Stromal cell of bone marrow (primary cell): ENCODE results near the gene TPPP3.
"Not testable (repeated sequence)": the region's sequence is repeated elsewhere in the genome, so short reads cannot be mapped to it uniquely, and the experiment has no call there.

ENCODE experiments used
- DNase-seq: peaks from one replicate; pipeline ENCODE4 v3.0.0-alpha.2; 2012; ENCODE audit warnings: low read depth

The TPPP3 gene

DNA sequence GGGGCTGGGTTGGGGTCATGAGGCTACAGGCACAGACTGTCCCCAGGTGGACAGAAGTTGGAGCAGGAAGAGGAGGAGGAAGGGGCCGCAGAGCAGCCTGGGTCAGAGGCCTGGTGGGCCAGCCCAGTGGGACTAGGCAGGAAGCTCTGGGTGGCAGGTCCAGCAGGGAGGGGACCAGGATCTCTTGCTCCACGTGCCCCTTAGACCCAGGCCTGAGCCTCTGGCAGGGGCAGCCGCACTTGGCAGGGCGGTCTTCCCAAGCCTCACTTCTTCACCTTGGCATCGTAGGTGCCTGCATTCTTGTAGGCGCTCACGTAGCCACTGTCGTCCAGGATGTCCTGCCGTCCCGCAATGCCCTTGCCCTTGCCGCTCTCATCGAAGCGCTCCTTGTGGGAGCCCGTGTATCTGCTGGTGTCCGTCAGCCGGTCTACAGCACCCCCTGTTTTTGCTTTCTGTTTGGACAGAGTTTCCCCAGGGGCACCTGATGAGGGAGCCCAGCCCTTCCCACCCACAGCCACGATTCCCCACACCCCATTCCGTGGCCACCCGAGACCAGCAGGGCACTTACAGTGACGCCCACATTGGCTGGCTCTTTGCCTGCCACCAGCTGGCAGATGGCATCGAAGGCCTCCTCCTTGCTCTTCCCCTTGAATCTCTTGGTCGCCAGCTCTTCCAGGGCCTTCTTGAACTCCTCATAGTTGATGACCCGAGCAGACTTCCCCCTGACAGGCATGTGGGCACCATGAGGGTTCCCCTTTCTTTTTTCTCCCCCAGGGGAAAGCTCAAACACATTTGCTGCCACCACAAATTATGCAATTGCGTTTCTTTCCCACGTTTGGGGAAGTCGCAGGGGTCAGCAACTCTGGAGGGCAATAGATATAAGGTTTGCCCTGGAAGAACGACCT is 3.1 kb downstream of the TPPP3 start:
- no peak for DNase-seq

DNA sequence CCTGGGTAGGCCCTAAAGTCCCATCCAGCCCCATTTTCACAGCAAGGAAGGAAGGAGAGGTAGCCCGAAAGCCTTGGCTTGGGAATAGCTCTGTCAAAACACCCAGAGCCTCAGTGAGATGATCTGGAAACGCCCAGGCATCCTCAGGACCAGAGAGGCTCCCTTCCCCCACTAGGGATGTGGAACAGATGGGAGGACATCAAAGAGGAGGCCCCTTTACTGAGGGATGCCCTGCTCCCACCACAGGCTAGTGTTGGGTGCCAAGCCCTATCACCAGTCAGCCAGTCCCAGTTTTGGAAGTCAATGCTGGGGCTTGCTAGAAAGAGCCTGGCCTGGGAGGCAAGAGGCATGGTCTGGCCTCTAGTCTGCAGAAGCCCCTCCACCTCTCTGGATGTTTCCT is 4.7 kb downstream of the TPPP3 start:
- DNase-seq: no peak

DNA sequence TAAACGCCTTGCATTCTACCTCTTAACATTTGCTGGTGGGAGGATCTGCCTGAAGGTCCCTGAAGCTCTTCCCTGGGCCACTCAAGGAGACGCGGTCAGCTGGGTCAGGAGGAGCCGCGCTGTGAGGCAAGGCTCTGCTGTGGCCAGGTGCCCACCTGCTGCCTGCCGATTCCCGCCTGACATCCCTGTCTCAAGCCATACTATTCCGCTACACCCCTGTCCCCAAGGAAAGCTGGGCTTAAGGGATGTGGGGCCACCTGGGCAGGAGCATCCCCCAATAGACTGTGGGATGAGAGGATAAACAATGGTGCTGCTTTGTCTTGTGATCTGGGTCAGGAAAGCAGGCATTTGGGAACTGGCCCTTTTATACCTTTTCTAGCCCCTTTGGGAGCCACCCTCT is 5.1 kb downstream of the TPPP3 start:
- no peak for DNase-seq

GRCh38 chr16:67387479-67388079 is 5.7 kb downstream of the TPPP3 start:
- DNase-seq: no peak

DNA sequence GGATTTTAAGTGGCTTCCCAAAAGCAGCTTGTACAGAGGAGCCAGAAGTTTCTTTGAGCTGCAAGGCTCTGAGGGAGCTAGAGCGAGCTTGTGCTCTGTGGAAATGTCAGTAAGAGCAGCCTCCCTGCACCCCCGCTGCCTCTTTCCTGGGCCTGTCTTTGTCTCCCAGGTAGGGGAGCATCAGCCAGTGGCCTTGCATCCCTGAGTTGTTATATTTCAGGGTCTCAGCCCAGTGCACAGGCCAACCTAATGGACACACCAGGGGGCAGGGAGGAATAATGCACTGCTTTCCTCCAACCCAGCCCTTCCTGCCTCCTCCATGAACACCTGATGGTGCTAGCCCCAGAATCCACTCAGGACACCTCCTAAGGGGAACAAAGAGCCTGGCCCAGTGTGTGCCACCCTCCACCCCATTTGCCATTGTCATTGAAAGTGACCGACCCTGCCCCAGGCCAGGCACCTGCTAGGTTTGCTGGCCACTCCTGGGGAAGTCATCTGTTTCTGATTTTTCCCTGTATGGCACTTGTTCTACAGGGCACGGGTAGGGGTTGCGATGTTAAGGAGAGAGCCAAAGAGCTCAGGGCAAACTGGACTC is 6.3 kb downstream of the TPPP3 start:
- DNase-seq: no peak

DNA sequence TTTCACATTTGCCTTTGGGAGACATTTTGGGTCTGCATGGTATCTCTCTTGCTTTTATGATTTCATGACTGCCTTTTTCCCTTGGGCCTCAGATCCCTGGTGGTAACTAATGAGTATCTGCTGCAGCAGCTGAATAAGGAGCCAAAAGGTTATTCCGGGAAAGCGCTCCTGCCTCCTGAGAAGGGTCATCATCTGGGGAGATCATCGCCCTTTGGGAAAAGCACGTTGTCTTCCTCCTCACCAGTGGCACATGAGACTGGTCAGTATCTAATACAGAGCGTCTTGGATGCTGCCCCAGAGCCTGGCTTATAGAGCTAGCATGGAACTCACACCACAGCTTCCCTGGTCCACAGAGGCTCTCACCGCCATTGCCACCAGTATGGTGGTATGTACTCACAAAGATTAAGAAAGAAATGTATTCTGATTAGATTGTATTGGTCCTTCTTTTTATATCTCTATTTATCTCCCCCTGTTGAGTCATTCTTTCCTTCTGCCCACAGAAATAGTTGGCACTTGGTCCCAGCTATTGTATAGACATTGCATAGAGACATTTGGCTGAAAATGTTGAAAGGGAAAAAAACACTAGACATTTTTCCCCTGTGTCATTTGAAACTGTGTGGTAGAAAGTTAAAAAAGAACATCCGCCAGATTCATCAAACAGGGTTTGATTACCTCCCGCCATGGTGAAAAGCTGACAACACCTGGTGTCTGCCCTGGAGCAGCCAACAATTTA is 8.4 kb downstream of the TPPP3 start:
- DNase-seq: no peak

GRCh38 chr16:67383284-67383683 is 10.0 kb downstream of the TPPP3 start:
- DNase-seq: no peak

DNA sequence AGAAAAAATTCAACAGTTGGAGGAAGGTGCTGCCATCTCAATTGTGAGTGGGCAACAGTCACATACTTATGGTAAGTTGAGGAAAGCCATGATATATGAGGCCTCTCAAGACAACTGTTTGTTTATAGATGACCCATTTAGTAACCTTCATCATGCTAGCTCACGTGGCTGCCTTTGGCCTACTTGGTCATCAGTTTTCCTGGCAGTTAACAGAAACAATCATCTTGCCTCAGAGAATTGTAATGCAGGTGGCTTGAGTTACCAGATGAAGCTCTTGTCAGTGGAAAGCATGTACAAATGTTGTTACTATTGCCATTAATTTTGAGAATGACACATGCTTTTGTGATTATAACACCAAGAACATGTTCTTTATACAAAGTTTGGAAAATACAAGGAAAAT is 14.7 kb downstream of the TPPP3 start:
- no peak for DNase-seq

- not testable (repeated sequence) for DNase-seq
These were observed 17.3 kb downstream of the TPPP3 start for GRCh38 chr16:67376012-67376411.

- no peak for DNase-seq
These were observed 20.6 kb downstream of the TPPP3 start for GRCh38 chr16:67372664-67373063.

- no peak for DNase-seq
These were observed 22.6 kb downstream of the TPPP3 start for GRCh38 chr16:67370661-67371060.

DNA sequence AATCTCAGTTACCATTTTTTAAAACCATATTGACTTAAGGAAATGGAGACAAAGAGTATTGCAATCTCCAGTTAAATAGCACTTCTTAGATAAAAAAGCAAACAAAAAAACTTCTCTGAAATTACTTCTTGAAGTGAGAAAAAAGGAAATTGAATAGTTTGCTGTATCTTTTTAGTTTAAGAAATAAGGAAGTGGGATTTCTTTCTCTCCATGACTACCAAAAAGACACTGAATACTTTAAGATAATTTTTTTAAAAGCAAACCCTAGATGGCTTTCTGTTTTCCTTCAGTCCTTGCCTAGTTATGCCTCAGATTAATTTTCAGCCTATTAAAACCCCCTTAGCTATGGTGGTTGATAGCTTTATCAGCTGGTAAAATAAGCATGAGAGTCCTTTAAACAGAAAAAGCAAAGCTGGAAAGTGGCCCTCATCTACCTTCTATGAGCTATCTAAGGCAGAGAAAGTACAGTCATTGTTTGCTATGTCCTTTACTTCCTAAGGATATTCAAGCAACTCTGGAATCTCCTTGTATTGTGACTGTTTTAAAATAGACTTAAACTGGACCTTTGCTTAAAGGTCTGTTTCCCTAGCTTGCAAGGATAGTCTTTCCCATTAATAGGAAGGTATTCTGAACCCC is 28.6 kb downstream of the TPPP3 start:
- DNase-seq: no peak

DNA sequence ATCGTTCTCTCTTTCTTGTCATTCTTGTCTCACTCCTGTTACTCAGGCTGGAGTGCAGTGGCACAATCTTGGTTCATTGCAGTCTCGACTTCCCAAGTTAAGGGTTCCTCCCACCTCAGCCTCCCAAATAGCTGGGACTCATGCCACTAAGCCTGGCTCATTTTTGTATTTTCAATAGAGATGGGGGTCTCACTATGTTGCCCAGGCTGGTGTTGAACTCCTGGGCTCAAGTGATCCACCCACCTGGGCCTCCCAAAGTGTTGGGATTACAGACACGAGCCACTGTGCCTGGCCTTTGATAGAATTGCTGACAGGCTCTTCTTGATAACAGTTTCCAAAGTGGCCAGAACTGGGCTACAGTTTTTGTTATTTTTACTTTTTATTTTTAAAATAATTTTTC is 32.3 kb downstream of the TPPP3 start:
- no peak for DNase-seq

GRCh38 chr16:67359540-67360269 is 33.6 kb downstream of the TPPP3 start:
- not testable (repeated sequence) for DNase-seq

DNA sequence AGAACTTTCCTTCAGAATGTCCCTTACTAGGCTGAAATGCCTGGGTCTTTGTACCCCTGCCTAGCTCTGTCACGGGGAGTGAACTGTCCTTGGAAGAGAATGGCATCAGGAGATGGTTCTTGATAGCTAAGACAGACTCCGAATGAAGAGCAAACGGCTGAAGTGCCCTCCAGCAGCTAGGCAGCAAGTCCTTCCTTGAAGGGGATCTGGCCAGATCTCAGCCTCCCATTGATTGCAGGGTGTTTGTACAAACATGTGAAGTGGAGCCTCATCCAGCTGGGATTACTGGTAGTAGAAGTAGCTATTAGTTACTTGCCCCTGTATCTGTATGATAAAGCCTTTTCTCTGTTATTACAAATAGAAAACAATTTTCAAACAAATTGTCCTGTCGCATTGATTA is 35.7 kb downstream of the TPPP3 start:
- DNase-seq: no peak

DNA sequence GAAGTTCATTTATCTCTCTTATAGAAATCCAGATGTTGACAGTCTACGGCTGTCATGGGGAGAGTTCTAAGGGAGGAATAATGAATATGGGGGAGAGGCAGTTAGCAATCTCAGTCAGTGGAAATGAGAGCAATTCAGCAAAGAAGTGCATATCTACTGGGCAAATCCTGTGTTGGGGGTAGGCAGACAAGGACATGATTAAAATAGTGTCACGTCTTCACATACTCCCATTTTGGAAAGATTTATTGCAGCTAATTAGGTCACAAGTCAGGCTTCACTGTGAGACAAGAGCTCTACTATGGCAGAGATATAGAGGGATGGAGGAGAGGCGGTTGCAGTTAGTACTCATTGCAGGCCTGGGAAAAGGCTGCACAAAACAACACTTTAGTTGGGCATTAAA is 36.9 kb downstream of the TPPP3 start:
- no peak for DNase-seq

DNA sequence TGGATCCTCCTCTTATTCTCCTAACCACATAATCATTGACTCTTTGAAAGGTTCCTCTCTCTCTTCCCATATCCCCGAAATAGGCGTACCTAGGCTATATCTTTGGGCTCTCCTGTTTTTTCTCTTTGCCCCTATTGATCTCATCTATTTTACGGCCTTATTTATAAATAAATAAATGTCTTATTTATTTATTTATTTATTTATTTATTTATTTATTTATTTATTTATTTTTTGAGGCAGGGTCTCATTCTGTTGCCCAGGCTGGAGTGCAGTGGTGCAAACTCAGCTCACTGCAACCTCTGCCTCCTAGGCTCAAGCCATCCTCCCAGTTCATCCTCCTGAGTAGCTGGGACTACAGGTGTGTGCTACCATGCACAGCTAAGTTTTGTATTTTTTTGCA is 40.8 kb downstream of the TPPP3 start:
- not testable (repeated sequence) for DNase-seq

- no peak for DNase-seq
These were observed 43.0 kb downstream of the TPPP3 start for GRCh38 chr16:67350324-67350723.

GRCh38 chr16:67349172-67349571 is 44.1 kb downstream of the TPPP3 start:
- DNase-seq: no peak

- no peak for DNase-seq
These were observed 47.0 kb downstream of the TPPP3 start for GRCh38 chr16:67346341-67346740.

- DNase-seq: no peak
These were observed 47.9 kb downstream of the TPPP3 start for GRCh38 chr16:67345401-67345800.
